T-helper 1 cell treated with Interleukin-12 subunit alpha and Interleukin-12 subunit beta and Interleukin-4 antibody, amounts not matched to agents 30 ng/mL and 1 ng/mL, for 36 hours (primary cell): ENCODE results near the gene MYLK. TPM values are rescaled to one million over a fixed set of nuclear protein-coding genes. Genes with fewer than 3 reads are reported as not detected.

ENCODE experiments used
- intact Hi-C: fragments of 100-400 bp; cut with micrococcal nuclease; formaldehyde crosslinking; loops from one replicate; pipeline ENCODE4 v1.15.1; 2024
- total RNA-seq: library from RNA; stranded (reverse); gene quantifications from 2 replicates; pipeline ENCODE4 v1.2.3, GENCODE V29; 2022

MYLK gene
- total RNA-seq, 1 donor from 2014 or later: 0.25 TPM

DNA sequence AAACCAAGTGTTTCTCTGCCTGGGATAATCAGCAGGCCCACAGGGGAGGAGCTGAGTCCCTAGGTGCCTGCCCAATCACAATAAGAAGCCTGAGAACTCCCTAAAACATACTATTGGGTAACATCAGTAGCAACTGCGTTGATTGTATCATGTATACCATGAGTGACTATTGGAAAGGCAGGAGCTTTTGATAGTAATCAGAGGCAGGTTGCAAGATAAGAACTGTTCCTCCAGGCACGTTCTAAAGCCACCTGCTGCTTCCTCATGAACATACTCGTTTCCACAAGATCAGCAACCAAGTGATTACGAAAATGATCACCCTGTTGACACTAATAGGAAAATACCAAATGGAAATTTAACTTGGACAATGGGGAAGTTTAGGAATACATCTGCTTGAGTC, 6.7 kb downstream of the MYLK start:
- intact Hi-C loops: no loop called here

DNA sequence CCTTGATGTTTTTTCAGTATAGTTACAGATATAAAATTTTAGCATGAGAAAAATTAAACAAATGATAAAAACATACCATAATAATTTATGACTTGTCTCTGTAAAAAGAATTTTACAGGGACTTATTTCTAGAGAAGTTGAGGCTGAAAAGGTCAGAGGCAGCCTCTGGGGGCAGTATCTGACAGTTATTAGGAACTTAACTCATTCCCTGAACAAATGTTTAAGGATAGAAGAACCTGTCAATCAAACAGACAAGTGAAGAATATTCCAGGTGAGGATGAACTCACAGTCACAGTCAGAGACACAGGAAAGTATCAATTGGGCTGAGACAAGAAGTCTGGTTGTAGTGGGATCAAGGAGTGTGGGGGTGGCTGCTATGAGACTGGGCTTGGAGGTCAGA, 7.3 kb downstream of the MYLK start:
- intact Hi-C loops: no loop called here

DNA sequence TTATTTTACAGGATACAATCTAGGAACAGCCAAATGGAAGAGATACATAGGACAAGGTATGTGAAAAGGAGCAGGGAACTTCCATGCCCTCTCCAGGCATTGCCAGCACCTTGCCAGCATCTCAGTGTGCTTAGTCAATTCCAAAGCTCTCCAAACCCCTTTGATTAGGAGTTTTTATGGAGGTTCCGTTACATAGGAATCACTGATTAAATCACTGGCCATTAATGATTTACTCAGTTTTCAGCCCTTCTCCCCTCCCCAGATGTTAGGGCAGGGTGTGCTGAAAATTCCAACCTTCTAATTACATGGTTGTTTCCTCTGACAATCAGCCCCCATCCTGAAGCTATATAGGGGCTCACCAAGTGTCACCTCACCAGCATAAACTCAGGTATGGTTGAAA, 11.5 kb downstream of the MYLK start:
- intact Hi-C loops: no loop called here

DNA sequence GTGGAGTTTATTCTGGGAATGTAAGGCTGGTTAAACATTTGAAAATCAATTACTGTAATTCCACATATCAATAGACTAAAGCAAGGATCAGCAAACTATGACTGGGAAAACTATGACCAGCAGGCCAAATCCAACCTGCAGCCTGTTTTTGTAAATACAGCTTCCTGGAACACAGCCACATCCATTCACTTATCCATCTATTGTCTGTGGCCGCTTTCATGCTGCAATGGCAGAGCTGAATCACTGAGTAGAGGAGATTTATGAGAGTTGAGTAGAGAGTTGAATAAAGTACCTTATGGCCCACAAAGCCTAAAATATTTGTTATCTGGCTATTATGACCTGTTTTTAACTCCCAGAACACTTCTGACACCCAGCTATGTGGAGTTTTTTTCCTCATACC, 12.2 kb downstream of the MYLK start:
- intact Hi-C loops: no loop called here

DNA sequence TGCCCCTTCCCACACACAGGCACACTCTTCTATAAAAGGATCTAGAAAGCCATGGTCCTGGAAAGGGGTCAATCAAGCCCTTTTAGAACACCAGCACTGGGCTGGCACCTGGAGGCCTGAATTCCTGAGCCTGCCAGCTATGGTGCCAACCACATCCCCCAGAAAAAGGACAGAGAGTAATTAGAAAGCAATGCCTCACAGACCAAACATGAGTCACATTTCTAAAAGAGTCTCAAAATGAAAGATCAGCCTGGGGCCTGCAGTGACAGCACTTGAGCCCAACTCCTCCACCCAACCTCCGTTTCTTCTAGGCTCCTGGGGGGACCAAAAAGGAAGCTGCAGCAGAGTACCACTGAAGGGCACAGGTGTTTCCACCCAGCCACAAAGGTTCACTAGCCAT, 14.1 kb downstream of the MYLK start:
- intact Hi-C loops: no loop called here

DNA sequence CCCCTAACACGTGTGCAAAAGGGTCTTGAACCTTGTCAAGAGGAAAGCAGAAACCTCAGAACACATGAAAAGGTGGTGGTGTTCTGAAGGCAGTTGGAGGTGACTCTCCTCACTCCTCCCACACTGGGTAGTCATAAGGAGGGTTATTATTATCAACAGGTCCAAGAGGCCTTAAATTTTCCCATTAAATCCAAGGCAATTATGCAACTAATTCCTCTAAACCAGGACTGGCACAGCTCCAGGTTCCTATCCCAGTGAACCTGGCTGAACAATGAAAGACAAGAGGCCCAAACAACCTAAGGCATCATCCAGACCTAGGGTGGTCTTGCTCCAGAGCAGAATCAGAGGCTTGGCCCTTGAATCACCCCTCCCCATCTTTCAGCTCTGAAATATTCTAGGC, 15.0 kb downstream of the MYLK start:
- intact Hi-C loops: no loop called here

DNA sequence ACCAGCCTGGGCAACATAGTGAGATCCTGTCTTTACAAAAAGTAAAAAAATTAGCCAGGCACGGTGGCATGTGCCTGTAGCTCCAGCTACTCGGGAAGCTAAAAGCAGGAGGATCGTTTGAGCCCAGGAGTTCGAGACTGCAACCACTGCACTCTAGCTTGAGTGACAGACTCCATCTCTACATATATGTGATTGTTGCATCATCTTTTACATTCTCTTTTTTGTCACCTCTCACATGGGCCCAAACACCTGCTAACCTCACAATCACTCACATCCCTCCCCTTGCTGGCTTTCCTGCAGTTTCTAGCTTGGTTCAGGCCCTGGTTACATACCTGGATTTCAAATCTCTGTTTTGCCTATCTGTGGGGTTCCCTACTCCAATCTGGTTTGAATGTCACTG, 19.4 kb downstream of the MYLK start:
- intact Hi-C loops: no loop called here

DNA sequence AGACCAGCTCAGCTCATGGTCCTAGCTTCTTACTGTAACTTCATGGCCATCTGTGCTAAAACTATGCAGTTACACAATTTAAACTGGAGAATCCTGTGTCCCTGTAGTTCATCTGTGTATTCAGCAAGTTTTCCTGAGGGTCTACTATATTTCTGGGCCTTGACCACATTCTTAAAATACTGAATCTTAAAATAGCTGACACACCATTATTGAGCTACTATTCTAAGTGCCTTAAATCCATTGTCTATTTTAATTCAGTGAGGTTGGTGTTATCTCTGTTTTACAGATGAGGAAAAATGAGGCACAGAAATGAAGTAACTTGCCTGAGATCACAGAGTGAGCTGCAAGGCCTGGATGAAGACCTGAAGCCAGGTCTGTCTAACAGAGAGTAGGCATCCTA, 22.0 kb downstream of the MYLK start:
- intact Hi-C loops: no loop called here

DNA sequence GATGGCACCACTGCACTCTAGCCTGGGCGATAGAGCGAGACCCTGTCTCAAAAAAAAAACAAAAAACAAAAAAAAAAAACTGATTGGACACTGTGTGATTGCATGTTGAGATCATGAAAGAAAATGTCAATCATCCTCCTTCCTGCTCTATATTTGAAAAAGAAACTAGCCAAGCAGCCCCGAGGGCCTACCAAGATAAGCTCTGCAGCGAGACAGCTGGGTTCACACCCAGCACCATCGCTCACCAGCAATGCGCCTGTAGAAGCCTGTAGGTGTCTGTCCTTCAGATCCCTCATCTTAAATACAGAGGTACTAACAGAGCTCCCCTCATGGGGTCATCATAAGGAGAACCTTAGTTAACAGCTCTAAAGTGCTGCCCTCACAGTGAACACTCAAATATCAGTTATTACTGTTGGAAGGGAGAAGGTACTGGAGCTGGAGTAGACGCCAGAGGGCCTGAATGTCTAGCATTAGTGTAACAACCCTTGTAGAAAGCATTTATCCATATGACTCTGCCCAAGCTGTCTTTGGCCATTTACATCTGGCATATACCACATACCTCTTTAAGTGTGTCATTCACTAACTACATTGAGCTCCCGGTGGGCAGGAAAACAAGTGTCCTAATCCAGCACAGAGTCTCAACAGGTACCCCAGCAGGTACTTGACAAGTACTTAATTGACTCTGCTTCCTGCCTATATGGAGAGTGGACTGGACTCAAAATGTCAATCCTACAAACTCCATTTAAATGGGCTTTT, 22.9 kb downstream of the MYLK start:
- intact Hi-C loops: no loop called here

DNA sequence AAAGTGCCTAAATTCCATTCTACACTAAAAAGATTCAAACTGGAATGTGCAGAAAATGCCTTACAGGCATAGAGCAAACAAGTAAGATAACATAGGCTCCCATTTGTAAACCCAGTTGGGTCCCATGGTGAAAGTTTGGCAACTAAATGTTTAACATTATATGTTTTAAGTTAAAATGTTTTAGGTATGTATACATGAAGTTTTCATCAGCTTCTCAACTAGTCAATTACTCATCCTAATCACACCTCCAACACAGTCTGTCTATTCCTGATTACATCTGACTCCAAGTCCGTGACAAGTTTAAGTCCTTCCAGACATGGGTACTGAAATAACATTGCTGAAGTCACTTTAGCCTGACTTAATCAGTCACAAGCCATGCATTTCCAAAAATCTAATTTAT, 25.0 kb downstream of the MYLK start:
- intact Hi-C loops: no loop called here

DNA sequence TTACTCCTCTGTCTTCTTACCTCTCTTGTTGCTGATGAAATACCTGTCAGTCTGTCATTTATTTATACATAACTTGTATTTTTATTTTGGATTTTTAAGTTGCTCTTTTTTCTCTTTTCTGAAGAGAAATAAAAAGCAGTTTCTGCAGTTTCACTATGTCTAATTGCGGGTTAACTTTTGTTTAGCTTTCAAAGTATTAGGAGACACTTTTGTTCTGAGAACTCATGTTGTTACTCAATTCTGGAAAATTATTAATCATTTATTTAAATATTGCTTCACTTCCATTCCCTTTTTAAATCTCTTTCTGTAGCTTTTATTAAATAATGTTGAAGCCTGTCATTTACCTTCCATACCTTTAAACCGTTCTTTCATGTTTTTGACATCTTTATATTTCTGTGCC, 29.2 kb downstream of the MYLK start:
- intact Hi-C loops: no loop called here

DNA sequence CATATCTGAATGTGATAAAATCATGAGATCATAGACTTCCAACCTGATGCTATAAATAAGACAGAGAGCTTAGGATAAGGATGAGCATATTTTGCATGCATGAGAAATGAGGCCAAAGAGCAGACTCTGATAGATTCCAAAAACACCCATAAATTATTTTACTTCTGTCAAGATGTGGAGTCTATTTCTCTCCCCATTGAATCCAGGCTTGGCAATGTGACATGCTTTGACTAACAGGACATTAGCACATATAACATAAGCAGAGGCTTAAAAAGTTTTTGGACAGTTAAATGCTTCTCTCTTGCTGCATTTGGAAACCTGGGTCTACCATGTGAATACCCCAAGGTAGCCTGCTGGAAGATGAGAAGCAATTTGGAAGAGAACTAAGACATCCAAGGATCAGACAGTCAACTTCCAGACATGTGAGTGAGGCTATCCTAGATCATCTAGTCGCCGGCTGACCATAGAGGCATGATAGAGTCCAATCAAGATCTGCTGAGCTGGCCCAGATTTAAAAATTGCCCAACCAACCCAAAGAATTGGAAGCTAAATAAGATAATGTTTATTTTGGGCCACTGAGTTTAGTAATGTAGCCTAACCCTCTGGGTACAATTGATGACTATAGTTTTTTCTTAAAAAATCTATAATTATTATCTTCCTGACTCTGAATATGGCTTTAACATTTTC, 30.3 kb downstream of the MYLK start:
- intact Hi-C loops: no loop called here

DNA sequence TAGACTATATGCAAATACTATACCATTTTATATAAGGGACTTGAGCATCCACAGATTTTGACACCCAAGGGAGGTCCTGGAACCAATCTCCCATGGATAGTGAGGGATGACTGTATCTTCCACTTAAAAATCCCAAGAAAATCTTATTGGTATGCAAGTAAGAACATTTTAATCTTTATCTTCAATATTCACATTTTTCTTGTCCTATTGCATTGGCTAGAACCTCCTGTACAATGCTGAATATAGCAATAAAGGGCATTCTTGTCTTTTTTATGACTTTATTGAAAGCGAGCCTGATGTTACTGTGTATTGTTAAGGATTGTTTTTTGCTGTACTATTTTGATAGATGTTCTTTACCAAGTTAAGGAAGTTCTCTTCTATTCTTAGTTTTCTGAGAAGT, 36.9 kb downstream of the MYLK start:
- intact Hi-C loops: loop anchor here (10.0 kb wide), 1 partner anchor 842 kb away; no protein-coding TSS in a partner anchor

DNA sequence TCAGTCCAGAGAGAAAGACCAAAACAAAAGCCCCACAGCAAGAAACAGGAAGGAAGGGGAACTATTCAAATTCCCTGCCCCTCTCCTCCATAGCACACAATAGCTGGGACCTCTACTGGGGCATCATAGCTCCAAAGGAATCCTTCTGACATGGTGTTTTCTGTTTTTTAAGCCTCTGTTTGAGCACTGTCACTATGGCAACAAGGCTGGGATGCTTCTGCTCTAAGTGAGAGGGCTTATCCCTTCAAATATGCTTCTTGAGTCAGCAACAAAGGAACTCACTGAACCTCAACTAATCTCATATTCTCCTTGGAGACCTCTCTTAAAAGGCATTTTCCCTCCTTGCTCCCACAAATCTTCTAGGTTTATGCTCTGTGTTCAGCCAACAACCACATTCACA, 40.5 kb downstream of the MYLK start:
- intact Hi-C loops: loop anchor here (10.0 kb wide), 1 partner anchor 839 kb away; no protein-coding TSS in a partner anchor

DNA sequence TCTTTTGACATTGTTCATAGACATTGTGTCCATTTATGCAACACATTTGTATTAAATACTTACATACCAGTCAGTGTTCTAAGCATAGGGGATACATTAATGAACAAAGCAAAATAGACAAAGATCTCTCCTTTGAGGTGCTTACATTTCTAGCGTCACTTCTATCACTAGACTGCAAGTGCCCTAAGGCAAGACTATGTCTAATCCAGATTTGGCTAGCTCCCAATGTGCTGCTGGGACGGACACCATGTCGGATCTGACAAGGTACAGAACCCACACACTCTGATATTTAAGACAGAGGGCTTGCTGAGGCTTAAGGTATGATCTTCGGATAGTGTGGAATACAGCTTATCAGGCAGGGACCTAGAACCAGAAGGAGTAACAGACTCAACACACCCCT, 41.4 kb downstream of the MYLK start:
- intact Hi-C loops: loop anchor here (10.0 kb wide), 1 partner anchor 838 kb away; no protein-coding TSS in a partner anchor

DNA sequence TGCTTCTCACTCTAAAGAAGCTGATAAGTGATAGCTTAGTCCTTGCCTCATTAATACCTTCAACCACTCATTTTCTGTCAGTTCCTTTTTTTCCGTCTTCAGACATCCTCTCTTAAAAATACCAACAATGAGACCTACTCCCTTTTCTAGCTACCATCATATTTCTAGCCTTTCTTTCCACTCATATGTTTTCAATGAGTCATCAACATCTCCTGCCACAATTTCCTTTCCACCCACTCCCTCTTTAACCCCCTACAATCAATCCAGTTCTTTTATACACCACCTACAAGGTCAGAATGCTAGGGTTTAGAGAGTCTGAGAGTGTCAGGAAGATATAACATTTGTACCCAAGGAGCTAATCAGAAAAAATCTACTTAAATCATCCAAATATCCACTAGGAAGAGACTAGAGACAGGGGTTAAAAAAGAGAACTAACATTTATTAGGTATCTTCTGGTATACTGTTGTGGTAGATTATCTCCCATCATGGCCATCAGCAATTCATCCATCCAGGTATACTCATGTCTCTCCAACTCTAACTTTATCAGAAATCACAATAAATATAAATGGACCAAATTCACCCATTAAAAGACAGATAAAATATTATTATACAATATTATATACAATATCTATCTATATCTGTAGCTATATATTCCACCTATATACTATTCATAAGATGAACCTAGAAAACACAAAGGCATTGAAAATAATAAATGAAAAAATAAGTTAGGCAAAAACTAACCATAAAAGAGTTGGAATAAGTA, 42.5 kb downstream of the MYLK start:
- intact Hi-C loops: loop anchor here (10.0 kb wide), 1 partner anchor 837 kb away; no protein-coding TSS in a partner anchor

DNA sequence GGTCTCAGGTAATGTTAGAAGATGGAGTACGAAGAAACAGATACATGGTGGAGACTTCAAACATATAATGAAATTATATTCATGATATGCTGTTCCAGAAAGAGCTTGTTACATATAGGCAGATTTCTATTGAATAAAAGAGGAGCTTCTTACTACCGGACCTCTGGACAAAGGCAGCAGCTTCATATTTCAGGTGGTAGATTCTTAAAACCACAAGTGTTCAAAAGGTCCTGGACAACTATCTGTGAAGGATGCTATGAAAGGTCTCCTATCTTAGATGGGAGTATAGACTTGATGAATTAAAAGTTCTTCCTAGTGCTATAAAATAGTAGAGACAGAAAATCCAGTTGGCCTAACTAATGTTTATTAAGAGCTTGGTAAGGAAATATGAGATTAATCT, 43.2 kb downstream of the MYLK start:
- intact Hi-C loops: loop anchor here (10.0 kb wide), 1 partner anchor 836 kb away; no protein-coding TSS in a partner anchor

DNA sequence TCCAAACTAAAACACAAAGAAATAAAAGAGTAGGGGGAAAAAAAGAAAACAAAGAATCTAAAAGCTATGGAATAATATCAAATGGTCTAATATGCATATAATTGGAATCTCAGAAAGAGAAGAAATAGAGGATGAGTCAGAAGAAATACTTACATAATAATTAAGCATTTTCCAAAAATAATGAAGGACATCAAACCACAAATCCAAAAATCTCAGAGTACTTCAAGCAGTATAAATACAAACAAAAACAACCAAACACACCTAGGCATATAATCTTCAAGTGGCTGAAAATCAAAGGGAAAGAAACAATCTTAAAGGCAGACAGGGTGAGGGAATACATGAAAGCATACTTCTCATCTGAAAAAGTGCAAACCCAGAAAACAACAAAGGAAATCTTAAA, 46.3 kb downstream of the MYLK start:
- intact Hi-C loops: no loop called here

DNA sequence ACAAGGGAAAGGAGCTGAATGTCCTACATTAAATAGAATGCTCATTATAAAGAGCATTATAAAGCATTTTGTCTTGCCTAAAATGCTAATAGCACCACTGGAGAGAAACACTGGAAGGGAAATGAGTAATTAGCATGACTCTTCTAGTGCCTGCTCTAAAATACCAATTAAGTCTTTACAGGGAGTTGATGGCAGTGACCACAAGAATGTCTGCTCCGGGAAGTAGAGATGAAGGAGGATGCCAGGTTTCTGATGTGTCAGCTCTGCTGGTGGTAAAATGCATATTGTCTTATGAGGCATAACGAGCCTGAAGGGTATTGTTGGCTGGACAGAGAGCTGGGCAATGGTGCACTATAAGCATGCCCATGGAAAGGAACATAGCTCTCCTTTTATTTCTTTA, 49.5 kb downstream of the MYLK start:
- intact Hi-C loops: no loop called here

DNA sequence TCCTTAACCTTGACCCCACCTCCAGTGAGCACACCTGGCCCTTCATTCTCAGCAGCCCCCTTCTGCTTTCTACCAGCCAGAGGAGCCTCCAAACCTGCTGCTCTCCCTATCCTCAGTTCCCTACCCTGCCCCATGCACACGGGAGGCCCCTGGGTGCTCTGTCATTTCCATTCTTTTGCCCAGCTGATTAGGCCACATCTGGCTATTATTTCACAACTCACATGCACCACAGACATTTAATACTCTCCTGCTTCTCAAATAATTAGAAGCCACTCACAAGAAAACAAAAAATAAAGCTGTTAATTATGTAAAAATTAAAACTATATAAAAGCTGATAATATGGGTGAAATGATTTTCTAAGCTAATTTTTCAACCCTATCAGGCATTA, 50.7 kb downstream of the MYLK start:
- intact Hi-C loops: no loop called here

DNA sequence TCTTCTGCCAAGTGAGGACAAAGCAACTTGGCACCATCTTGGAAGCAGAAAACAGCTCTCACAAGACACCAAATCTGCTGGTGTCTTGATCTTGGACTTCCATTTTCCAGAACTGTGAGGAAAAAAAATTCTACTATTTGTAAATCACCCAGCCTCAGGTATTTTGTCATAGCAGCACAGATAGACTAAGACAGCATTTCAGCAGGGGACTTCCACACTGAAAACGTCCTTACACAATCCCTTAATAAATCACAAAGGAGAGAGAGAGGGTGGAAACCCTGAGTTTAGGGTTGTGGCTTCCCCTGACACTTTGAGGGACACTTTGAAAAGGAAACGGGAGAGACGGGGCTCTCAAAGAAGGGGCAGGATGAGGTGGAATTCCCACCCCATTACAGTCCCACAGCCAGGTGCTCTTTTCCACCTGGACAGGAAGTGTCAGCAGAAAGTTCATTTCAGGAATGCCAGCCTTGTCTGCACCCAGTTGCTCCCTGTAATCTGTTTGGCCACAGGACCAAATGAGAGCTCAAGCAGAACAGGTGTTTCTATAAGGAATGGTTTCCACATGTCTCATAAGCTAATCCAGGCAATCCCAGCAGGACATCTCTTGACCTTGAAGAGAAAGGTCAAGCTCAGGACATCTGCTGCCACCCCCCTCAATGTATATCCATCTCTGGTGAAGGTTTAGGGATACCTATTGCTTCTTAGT, 51.3 kb downstream of the MYLK start:
- intact Hi-C loops: no loop called here

DNA sequence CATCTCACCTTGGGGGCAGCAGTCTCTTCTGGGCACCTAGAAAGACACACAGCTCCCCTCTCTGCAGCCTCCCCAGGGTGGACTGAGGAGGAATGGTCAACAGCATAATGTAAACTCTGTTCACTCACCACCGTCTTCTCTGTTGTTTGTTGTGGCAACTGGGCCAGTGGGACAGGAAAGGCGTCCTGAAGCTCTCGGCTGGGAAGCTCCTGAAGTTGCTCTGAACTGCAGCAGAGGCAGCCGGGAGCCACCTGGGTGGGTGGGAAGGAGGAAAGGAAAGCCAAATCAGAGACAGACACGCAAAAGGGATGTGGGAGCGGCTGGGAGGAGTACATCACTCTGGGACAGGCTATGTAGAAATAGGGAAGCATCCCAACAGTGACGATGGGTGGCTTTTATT, 52.7 kb downstream of the MYLK start:
- intact Hi-C loops: no loop called here
